Measurements from ENCODE around the gene EXD3.
A peak's percentile ranks its signal among the peaks of the same experiment; 100 is the strongest.
"Not testable (repeated sequence)": the region's sequence is repeated elsewhere in the genome, so short reads cannot be mapped to it uniquely, and the experiment has no call there.

Gene EXD3
- total RNA-seq, result 14.8 to 17.1 reads per million in 2 donors

- peak; percentile 95 for DNase-seq
Observed at GRCh38 chr9:137422604-137423513, at the start of gene EXD3, which contains the start of gene NOXA1. EXD3 (minus strand) TSS chr9:137423162; CDS start chr9:137395357, 27,805 bp downstream. NOXA1 (plus strand) TSS chr9:137423393; CDS start chr9:137423530, 137 bp downstream.

- no peak for DNase-seq
Observed at GRCh38 chr9:137470785-137471184, 47.8 kb upstream of the EXD3 start.

- no peak for DNase-seq
Observed at GRCh38 chr9:137467896-137468295, 44.9 kb upstream of the EXD3 start.

GRCh38 chr9:137467161-137467581 lies 44.2 kb upstream of the EXD3 start:
- no peak for DNase-seq

- not testable (repeated sequence) for DNase-seq
Observed at GRCh38 chr9:137466389-137467085, 43.6 kb upstream of the EXD3 start.

- no peak for DNase-seq
Observed at GRCh38 chr9:137465720-137466388, 42.9 kb upstream of the EXD3 start.

GRCh38 chr9:137465000-137465719 lies 42.2 kb upstream of the EXD3 start:
- no peak for DNase-seq

- DNase-seq, result no peak
Observed at GRCh38 chr9:137464291-137464999, 41.5 kb upstream of the EXD3 start.

- no peak for DNase-seq
Observed at GRCh38 chr9:137463931-137464290, 40.9 kb upstream of the EXD3 start.

GRCh38 chr9:137462986-137463930 lies 40.3 kb upstream of the EXD3 start:
- no peak for DNase-seq

GRCh38 chr9:137462396-137462985 lies 39.5 kb upstream of the EXD3 start:
- DNase-seq, result no peak

- DNase-seq, result peak; percentile 57
Observed at GRCh38 chr9:137461663-137462395, 38.9 kb upstream of the EXD3 start.

GRCh38 chr9:137461316-137461662 lies 38.3 kb upstream of the EXD3 start:
- DNase-seq, result no peak

GRCh38 chr9:137460363-137461315 lies 37.7 kb upstream of the EXD3 start:
- DNase-seq, result no peak

GRCh38 chr9:137459601-137460362 lies 36.8 kb upstream of the EXD3 start:
- DNase-seq, result no peak

GRCh38 chr9:137459152-137459600 lies 36.2 kb upstream of the EXD3 start, which contains the start of gene NSMF:
NSMF (minus strand) TSS chr9:137459334; CDS start chr9:137459102, 232 bp downstream.
- peak; percentile 96 for DNase-seq
